GM13976 (cell line): Measurements from ENCODE around the gene ERCC5.

Experiments used
- DNase-seq: peaks from one replicate; pipeline ENCODE4 v3.0.0; 2012; ENCODE audit warnings: low spot score
- in situ Hi-C: fragments of 300-500 bp; cut with MboI; formaldehyde crosslinking; loops from one replicate; pipeline ENCODE4 v1.12.0; 2022; ENCODE audit warnings: low sequenced_read_pairs, mixed read lengths, inconsistent platforms; ENCODE audit not compliant: unreplicated experiment
- TF ChIP-seq, protein P1 (sequence below): IDR thresholded peaks from 2 replicates; pipeline ENCODE4 v1.5.1; 2012; ENCODE audit warnings: borderline replicate concordance, mild to moderate bottlenecking; ENCODE audit not compliant: insufficient read depth; ENCODE audit errors: extremely low read depth, missing control alignments, control extremely low read depth

ERCC5 gene

DNA sequence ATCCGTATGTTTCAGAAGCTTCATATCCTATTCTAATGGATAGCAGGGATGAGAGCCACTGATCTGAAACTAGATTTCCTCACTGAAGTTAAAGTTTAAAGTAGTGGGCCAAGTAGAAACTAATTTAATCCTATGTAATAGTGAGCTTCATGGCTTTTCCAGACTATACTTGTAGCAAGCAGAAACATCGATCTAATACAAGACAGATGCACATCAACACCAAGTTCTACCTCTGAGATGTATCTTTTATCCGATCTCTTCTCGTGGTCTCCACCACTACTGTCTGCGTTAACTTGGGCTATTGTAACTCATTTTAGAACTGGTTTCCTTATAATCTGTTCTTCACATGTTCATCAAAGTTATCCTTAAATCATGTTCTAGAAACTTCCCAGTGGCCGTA lies 3.1 kb downstream of the ERCC5 start:
- DNase-seq: no peak
- TF ChIP-seq, protein P1, sequence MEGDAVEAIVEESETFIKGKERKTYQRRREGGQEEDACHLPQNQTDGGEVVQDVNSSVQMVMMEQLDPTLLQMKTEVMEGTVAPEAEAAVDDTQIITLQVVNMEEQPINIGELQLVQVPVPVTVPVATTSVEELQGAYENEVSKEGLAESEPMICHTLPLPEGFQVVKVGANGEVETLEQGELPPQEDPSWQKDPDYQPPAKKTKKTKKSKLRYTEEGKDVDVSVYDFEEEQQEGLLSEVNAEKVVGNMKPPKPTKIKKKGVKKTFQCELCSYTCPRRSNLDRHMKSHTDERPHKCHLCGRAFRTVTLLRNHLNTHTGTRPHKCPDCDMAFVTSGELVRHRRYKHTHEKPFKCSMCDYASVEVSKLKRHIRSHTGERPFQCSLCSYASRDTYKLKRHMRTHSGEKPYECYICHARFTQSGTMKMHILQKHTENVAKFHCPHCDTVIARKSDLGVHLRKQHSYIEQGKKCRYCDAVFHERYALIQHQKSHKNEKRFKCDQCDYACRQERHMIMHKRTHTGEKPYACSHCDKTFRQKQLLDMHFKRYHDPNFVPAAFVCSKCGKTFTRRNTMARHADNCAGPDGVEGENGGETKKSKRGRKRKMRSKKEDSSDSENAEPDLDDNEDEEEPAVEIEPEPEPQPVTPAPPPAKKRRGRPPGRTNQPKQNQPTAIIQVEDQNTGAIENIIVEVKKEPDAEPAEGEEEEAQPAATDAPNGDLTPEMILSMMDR: no peak
- in situ Hi-C loops: no loop called here

- TF ChIP-seq, protein P1: no peak
- DNase-seq: no peak
- in situ Hi-C loops: loop anchor here (5.0 kb wide), 1 partner anchor 255 kb away; the partner anchor contains the start of gene TPP2
These were observed 6.7 kb downstream of the ERCC5 start for GRCh38 chr13:102852556-102852955.

DNA sequence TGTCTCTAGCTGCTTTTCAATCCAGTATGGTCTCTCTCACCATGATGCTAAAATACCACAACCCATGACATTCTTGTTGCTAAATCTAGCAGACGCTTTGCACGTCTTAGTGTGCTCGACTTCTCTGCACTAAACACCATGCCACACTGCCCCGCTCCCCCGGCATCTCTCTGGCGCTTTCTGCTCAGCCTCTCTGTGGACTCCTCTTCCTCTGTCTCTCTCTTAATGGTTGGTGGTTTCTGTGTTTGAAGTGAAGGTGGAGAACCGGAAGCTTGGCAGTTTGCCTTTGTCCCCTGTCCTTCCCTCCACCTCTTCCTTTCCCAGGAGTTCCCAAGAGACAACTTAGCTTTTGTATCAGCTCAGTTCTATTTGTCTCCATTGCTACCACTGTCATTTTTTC lies 8.8 kb downstream of the ERCC5 start:
- TF ChIP-seq, protein P1: no peak
- in situ Hi-C loops: loop anchor here (5.0 kb wide), 1 partner anchor 257 kb away; the partner anchor contains the start of gene TPP2
- no peak for DNase-seq

DNA sequence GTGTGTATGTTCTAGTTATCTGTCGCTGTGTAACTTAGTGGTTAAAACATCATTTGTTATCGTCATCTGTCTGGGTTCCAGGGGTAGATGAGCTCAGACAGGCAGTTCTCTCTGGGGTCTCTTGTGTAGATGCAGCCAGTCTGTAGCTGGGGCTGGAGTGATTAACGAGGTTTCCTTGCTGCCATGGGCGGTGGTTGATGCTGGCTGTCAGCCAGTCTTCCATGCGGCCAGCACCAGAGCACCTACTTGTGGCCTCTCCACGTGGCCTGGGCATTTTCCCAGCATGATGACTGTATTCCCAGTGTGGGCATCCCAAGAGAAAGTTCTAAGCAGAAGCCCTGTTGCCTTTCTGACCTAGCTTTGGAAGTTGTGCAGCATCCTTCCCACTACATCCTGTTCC lies 10.7 kb downstream of the ERCC5 start:
- no peak for DNase-seq
- TF ChIP-seq, protein P1: no peak
- in situ Hi-C loops: no loop called here

GRCh38 chr13:102862624-102863210 lies 16.9 kb downstream of the ERCC5 start:
- in situ Hi-C loops: no loop called here
- TF ChIP-seq, protein P1: no peak
- DNase-seq: no peak

DNA sequence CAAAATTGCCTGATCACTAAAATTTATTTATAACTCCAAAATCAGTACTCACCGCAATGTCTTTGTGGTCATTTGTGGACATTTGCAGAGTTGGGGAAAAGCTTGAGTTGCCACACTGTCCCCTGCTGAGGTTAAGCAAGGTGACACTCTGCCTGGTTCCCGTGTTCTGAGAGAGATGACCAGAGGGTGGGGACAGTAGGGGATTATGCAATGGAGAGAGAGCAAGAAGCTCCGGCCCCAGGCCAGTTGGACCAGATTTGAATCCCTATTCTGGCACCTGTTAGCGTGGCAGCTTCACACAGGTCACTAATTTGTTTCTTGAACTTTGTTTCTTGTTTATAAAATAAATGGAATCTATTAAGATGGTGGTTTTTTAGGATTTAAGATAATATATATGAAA lies 17.8 kb downstream of the ERCC5 start:
- TF ChIP-seq, protein P1: no peak
- in situ Hi-C loops: no loop called here
- no peak for DNase-seq
